Fibroblast of skin of right quadriceps (primary cell): ENCODE measurements around the gene SERPINH1.

ENCODE experiments used
- DNase-seq: peaks from one replicate; pipeline ENCODE4 v3.0.0-alpha.2; 2013

The SERPINH1 gene

DNA sequence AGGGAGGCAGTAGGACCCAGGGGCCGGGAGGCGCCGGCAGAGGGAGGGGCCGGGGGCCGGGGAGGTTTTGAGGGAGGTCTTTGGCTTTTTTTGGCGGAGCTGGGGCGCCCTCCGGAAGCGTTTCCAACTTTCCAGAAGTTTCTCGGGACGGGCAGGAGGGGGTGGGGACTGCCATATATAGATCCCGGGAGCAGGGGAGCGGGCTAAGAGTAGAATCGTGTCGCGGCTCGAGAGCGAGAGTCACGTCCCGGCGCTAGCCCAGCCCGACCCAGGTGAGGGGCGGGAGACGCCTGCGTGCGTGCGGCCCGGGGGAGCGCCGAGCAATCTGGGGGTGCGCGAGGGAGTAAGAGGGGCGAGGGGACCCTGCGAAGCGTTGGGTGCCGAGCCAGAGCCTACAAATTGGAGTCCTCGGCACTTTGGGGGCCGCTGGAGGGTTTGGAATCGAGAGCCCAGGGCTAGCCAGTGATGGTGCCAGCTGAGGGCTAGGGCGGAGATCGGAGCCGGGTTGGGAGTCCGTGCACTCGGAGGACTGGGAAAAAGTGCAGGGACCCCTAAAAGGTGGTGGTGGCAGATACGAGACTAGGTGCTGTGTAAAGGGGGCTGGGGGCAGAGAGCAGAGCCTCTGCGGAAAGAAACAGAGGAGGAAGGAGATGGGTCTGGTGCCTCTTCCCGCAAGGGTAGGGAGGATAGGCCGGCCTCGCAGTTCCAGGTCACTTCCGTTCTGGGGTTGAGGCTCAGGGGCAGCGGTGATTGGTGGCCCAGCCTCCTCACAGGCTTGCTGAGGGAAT is at the start of gene SERPINH1:
Gene SERPINH1, plus strand, starts transcription at position 206 of the 788 bp plus-strand sequence. CDS start 4,097 bp downstream, outside the sequence.
- peak; percentile 95 for DNase-seq

DNA sequence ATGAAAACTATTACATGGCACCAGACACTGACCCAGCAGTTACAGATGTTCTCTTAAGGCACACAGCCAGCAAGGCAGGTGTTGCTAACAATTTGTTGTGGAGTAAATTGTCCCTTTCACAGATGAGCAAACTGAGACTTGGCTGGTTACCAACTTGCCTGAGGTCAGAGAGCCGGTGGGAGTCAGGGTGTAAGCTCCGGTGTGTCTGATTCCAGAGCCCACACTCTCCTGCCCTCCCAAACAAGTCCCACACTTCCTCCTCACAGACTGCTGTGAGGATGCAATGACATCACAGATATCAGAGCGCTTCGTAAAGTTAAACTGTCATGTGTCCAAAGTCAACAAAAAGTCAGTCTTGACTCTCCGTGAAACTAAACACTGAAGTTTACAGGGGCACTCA is 48.8 kb upstream of the SERPINH1 start:
- peak; percentile 11 for DNase-seq

DNA sequence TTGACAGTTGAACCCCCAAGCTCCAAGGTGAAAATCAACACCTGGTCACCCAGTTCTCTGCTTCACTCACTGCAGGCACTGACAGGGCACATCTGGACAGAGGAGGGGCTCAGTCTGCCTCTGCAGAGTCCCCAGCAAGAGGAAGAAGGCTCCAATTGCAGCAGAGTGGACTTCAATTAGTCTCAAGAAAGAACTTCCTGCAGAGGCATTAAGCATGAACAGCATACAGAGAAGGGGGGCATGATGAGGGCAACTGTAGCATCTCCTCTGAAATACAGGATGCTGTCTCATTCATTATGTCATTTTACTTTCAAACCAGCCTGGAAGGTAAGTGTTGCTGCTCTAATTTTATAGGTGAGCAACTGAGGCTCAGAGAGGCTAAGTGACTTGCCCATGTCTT is 47.5 kb upstream of the SERPINH1 start:
- no peak for DNase-seq

DNA sequence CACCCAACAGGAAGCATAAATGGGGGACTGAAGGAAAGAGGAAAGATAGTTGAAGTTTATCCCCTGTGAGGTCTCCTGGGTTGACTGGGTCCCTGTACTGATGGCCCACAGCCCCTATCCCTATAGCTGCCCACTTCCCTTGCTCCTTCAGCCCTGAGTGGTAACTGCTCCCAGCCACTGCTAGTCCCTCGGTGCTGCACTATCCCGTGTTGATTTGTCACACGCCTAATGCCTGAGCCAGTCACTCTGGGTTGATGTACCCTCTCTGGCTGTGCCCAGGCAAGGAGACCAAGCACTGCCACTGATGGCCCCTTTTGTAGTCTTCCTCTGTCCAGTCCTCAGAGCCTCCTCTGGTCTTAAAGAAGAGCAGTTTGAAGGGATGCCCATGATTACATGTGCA is 45.9 kb upstream of the SERPINH1 start:
- no peak for DNase-seq

DNA sequence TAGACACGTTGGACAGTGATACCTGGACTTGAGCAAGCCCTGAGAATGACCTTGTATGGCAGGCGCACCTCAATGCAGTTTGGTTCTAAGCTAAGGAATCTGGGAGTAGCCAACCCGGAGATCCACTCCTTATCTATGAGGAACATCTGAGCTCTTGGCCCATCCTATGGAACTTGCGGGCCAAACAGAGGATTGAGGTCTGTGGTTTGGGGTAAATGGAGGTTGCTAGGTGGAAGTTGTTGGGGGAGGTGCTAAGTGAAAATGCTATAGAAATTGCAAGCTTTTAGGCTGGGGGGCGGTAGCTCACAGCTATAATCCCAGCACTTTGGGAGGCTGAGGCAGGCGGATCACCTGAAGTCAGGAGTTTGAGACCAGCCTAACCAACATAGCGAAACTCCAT is 45.2 kb upstream of the SERPINH1 start:
- no peak for DNase-seq

DNA sequence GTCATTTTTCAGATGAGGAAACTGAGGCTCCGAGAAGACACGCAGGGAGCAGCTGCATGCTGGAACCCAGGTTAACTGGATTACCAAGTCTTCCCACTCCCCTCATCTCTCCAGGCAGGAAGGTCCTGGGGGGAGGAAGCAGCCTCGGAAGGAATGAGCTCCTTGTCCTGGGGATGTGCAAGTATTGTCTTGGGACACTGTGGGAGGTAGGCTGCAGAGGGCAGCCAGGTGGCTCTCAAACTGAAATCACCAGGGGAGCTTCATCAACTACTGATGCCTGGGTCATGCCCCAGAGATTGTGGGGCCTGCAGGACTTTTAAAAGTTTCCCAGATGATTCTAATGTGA is 43.9 kb upstream of the SERPINH1 start:
- no peak for DNase-seq

DNA sequence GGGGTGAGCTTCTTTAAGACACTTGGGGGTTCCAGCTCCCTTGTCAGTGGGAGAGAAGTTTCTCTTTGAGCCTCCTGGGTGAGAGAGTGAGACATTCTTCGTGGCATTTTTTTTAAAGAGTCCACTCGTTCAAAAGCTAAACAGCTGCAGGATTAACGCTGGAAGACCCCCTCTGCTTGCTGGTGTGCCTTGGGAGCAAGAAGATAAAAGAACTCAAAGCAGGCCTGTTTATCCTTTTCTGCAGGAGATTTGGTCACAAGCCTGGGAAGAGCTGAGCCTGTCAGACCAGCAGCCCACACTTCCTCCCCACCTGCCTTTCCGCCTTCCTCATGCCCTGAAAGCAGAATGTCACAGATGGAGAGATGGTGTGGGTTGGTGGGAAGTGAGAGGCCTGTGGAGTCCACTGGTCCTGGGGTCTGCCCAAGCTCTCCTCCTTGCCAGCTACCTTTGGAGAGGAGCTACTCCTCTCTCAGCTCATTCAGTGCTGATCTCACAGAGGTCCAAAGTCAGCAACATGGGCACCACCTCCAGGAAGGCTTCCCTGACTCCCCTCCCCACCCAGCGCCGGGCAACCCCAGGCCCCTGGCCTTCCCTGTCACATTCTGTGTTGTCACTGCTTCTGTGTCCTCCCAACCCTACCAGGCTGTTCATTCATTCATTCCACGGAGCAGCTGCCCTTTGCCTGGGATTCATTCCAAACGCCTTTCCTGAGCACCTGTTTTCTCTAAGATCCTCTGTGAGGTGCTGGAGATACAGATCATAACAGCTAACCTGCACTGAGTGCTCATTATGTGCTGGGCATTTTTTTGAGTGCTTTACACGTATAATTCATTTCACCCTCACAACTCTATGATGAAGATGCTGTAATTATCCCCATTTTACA is 43.0 kb upstream of the SERPINH1 start:
- no peak for DNase-seq

DNA sequence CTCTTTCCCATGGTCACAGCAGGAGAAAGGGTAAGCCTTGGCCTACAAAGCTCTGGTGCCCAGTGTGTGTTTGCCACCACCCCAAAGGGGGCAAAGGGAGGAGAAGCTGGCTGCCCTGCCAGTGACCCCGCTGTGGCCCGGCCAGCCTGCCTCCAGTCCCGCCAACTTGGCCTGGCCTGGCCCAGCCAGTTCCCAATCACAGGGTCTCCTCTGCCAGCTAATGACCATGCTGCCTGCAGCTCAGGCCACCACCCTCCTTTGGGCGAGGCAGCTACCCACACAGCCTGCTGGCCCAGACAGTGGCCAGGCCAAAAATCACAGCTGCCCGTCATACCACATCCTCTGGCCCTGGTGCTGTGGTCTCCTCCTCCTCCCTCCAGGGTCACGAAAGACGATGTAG is 41.4 kb upstream of the SERPINH1 start:
- no peak for DNase-seq

DNA sequence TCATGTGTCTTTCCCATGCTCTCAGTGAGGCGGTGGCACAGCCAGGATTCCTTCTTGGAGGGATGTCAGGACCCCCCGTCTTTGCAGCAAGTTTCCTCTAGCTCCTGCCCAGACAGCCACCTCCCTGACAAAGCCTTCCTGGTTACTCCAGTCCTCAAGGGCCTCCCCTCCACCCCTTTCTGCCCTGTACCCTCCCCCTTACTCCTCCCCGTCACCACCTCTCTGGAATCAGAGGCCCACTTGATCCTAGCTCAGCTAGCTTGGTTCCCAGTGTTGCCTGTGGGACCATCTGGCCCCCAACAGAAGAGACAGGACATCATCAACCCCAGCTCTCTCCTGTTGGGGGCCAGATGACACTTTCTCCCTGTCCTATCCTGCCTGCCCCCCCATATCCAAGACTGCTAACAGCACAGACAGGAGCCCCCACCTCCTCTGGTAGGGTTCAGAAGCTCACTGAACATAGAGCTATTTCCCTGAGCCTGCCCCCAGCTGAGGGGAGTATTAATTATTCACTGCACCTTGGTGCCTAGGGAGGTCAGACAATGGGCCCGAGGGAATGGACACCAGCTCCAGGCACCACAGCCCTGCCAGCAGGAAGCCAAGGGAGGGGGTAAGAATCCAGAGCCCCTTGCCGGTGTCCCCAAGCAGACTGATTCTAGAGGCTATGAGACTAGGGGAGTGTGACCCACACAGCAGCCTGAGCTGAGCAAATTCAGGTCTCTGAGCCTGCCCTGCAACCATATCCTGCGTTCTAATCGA is 39.6 kb upstream of the SERPINH1 start:
- no peak for DNase-seq

DNA sequence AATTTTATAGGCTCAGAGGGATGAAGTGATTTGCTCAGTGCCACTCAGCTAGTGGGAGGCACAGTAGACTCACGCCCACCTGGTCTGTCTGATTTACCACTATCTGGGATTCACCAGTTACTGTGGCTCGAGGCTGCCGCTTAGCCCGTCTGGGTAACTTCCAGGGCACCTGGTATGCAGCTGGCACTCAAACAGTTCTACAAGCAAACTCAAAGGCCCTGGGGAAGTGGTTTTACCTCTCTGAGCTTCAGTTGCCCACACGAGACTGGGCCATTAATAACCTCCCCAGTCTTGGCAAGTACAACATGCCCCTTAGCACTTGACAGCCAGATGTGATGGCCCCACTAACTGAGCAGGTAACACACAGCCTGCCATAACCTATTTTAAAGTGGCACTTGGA is 38.9 kb upstream of the SERPINH1 start:
- DNase-seq, result no peak

DNA sequence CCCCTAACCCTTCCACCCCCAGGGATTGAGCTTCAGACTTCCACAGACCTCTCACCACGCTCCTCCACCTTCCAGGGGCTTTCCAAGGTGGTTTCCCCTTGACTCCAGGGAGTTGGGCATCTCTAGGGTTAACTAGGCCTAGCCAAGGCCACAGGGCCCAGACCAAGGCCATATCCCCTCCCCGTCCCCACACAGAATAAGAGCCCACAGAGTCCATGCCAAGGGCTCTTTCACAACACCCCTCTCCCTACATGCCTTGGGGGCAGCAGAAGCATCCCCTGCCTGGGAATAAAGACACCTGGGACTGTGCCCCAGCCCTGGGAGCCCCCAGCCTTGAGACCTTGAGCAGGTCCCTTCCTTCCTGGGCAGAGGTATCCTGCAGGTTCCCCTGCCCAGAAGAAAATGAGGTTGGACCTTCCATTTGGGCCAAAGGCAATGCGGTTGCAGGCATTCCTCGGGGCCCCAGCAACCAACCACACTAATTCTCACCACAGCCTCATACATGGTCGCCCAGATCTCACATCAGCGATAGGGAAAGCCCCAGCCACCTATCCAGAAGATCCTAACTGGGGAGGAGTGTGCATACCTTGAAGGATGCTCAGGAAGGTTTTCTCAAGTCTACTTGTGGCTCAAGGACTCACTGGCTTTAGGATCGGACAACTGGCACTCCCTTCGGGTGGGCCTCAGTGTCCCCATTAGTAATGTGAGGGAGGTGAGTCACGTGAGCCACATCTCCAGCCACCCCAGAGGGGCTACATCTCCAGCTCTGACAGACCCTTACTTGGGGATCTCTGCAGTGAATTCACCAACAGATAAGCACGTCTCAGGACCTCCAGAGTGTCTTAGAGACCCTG is 38.0 kb upstream of the SERPINH1 start:
- no peak for DNase-seq

DNA sequence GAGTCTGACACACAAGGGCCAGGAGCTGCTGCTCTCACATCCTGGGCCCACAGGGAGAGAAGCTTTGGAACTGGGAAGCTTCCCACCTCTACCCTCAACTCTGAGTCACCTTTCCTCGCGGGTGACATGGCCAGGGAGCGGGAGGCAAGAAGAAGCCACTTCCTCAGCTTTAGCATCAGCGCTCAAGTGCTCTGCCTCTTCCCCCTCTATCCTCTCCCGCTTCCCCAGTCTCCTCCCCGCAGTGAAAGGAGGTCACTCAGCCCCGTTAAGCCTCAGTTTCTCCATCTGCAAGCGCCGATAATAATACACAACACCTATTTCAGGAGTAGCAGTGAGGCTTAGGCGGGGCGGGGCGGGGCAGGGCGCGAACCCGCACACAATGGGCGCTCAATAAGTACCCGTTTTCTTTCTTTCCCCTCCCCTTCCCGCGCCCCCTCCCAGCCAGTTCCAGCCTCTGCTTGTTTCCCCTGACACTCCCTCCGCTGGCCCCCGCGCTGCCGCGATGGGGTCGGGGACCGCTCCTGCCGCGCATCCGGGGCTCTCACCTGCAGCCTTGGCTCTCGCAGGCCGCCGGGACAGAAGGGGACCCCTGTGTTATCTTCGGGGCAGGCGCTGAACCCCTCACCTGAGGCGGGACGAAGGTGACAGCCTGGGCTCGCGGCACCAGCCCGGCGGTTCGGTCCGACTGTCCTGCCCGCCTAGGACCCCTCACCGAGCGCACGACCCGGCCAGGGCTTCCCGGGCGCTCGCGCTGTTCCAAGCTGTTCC is 37.2 kb upstream of the SERPINH1 start:
- DNase-seq, result peak; percentile 34

DNA sequence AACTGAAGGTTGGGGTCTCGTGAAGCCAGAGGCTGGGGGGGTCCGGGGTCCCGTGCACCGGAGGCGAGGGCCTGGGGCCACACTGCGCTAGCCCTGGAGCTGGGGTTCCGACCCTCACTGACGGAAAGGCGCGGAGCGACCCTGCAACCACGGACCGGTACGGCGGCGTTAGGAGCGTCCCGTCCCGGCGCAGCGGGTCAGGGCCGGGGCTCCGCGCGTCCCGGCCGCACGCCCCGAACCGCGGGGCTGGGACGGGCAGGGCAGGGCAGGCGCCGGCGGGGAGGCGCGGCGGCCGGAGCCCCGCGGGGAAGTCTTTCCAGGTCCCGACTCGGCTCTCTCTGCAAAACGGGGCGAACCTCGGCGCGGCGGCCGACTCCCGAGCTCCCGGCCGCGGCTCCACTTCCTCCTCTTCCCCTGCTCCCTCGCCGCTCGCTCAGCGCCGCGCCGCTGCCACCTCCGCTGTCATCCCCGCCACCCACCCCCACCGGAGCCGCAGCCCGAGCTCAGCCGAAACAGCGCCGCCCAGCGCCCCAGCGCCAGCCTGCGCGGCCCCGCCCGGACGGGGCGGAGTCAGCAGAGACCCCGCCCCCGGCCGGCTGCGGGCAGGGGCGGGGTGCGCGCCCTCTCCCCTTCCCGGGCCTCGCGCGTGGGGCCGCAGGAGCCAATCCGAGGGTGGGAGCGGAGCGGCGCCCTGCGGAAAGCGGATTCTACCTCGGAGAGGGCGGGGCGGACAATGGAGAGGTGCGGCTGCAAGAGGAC is 36.4 kb upstream of the SERPINH1 start, which contains the start of gene GDPD5:
Gene GDPD5, minus strand, starts transcription at position 509 of the 759 bp plus-strand sequence. CDS start 48,206 bp downstream, outside the sequence.
- peak; percentile 83 for DNase-seq

DNA sequence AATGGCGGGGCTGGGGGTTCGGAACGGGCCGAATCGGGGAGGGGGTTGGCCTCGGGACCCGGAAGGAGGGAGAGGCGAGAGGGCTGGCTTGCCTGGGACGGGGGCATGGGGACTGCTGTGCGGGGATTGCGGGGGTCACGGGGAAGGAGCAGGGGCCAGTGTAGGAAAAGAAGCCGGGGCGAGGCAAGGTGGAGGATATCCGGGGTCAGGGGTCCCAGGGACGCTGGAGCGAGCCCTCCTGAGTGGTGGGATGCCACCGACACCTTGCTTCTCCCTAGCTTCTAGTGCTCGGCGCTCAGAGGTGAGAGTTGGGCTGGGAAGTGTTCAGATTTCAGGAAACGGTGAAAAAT is 35.9 kb upstream of the SERPINH1 start:
- no peak for DNase-seq

DNA sequence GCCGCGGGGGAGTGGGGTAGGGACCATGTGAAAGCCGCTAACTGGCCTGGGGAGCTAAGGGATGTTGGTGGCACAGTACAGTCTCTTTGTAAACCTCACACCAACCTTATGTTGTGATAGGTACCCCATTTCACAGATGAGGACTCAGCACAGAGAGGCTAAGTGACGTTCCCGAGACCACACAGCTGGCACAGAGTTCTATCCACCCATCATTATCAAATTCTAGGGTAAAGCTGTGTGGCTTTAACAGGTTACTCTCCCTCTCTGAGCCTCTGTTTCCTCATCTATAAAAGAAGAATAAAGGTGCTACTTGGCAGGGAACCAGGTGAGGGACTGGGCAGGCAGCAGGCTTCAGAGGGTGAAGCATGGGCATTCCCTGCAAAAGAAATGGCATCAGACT is 34.9 kb upstream of the SERPINH1 start:
- no peak for DNase-seq

DNA sequence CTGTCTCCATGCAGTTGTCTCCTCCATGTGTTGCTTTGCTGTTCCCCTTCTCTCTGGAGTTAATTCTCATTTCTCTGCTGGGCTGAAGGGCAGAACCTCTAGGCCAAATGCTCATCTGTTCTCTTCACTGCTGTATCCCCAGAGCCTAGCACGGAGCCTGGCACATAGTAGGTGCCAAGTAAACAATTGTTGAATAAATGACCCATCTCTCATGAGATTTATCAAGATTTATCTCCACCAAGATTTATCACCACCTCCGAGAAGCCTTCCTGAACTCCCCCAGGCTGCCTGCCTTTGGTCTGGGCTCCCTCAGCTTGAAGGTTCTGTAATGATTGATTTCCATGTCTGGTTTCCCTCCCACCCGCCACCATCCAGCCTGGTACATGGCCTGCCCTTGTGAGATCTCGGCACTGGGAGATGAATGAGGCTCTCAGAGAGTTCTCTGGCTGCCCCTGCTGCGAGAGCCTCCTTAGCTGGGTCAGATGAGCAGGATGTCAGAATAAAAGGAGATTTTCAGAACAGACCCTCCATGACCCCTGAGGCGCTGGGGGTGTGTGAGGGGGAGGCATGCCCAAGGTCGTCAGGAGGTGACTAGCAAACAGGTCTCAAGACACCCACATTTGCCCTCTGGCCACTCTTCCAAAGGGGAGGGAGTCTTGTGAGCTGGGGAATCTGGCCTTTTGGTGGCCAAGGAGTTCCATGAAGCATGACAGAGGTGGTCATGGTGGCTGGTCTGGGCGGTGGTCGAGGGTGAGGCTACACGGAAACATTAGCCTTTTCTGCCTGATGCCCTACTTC is 33.9 kb upstream of the SERPINH1 start:
- no peak for DNase-seq

DNA sequence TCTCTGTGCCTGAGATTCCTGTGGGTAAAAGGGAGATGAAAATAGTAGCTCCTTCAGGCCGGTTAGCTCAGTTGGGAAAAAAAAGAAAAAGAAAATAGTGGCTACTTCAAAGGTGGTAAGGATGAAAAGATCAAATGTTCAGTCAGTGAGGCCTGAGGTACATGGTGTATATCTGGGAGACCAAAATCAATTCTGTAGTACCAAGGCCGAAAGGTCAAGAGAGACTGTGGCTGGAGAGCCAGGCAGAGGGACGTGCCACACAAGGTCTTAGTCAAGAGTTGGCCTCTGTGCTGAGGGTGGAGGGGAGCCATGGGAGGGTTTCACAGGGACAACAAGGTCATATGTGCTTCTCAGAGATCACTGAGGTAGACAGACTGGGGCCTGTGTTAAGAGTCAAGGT is 31.5 kb upstream of the SERPINH1 start:
- no peak for DNase-seq

DNA sequence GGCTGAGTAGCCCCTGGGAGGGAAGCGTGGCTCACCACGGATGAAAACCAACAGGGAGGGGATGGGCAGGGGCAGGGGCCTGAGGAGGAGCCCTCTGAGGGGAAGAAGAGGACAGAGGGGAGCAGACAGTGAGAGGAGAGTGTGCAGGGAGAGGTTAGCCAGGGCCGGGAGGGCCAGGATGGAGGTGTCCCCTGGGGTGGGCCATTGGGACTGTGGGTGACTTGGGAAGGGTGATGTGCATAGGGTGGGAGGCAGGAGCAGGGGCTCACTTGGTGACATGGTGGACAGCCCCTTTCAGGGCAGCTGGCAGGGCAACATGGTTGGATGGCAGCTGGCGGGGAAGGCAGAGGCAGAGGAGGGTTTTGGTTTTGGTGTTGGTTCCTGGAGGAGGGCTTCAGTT is 30.7 kb upstream of the SERPINH1 start:
- no peak for DNase-seq

DNA sequence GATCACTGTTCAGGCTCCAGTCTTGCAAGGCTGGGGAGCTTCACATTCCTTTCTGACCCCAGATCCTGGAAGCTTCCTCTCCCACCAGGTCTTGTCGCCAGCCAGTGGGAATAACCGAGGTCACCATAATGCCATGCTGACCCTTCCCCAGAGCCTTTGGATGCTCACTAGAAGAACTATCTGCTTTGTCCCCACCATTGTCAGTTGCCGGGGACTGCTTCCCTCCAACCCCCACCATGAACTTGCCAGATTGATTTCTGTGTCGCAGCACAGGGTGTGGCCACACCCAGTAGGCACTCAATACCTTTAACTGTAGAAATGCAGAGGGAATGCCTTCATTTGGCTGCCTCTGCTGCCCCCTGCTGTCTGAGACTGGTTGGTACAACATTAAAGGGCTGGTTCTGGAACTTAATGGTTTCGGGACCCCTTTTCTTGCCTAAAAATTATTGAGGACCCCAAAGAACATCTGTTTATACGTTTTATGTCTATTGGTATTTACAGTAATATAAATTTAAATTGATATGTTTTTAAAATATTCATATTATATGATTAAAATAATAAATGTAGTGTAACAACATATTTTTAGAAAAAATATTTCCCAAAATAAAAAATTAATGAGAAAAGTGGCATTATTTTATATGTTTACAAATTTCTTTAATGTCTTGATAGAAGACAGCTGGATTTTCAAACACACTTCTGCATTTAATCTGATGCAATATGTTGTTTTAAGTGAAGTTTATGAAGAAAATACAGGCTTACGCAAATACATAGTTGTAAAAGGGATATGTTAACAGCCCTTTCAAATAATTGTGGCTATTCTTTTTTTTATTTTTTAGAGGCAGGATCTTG is 29.6 kb upstream of the SERPINH1 start:
- peak; percentile 60 for DNase-seq
